Loucy (cell line): ENCODE results near the gene IL6R.

Experiments
- H2AFZ ChIP-seq: fragments of 200-600 bp; sonication (generic); 2 replicates; pipeline ENCODE4 v1.6.0; 2016; ENCODE audit warnings: antibody characterized with exemption, mild to moderate bottlenecking, low read length, moderate library complexity
- H3F3A ChIP-seq: fragments of 200-600 bp; 2 replicates; pipeline ENCODE4 v1.6.0; 2016; ENCODE audit warnings: antibody characterized with exemption, low read depth, mild to moderate bottlenecking
- H3K27me3 ChIP-seq: fragments of 200-600 bp; sonication (generic); 2 replicates; pipeline ENCODE4 v1.6.1; 2014; ENCODE audit warnings: low read length, mild to moderate bottlenecking; ENCODE audit not compliant: insufficient read depth, poor library complexity, severe bottlenecking
- H3K36me3 ChIP-seq: fragments of 200-600 bp; sonication (generic); 2 replicates; pipeline ENCODE4 v1.6.1; 2016; ENCODE audit warnings: low read length; ENCODE audit not compliant: insufficient read depth
- H3K4me1 ChIP-seq: fragments of 200-600 bp; sonication (generic); 2 replicates; pipeline ENCODE4 v1.5.1; 2014; ENCODE audit warnings: low read length, mild to moderate bottlenecking; ENCODE audit not compliant: insufficient read depth, poor library complexity, severe bottlenecking
- H3K4me2 ChIP-seq: fragments of 200-600 bp; sonication (generic); 2 replicates; pipeline ENCODE4 v1.6.0; 2014; ENCODE audit warnings: antibody characterized with exemption, low read length, low read depth, mild to moderate bottlenecking; ENCODE audit not compliant: poor library complexity, severe bottlenecking
- H3K4me3 ChIP-seq: fragments of 200-600 bp; sonication (generic); 2 replicates; pipeline ENCODE4 v1.5.1; 2014; ENCODE audit warnings: low read length, mild to moderate bottlenecking, mixed read lengths; ENCODE audit not compliant: poor library complexity, severe bottlenecking
- H3K79me2 ChIP-seq: fragments of 200-600 bp; sonication (generic); 2 replicates; pipeline ENCODE4 v1.6.1; 2014; ENCODE audit warnings: low read length; ENCODE audit not compliant: insufficient read depth
- H3K9ac ChIP-seq: fragments of 200-600 bp; sonication (generic); 2 replicates; pipeline ENCODE4 v1.6.0; 2014; ENCODE audit warnings: mild to moderate bottlenecking, low read depth, low read length, moderate library complexity; ENCODE audit not compliant: poor library complexity, severe bottlenecking
- H3K9me2 ChIP-seq: fragments of 200-600 bp; sonication (generic); replicated peaks from 2 replicates; pipeline ENCODE4 v1.6.1; 2016; ENCODE audit warnings: low read depth, low read length, mixed read lengths
- H3K9me3 ChIP-seq: fragments of 200-600 bp; sonication (generic); 2 replicates; pipeline ENCODE4 v1.6.1; 2014; ENCODE audit warnings: mild to moderate bottlenecking, antibody characterized with exemption, low read length, low read depth; ENCODE audit not compliant: insufficient read depth
- H4K20me1 ChIP-seq: fragments of 200-600 bp; sonication (generic); 2 replicates; pipeline ENCODE4 v1.6.0; 2014; ENCODE audit warnings: antibody characterized with exemption, low read length, mild to moderate bottlenecking; ENCODE audit not compliant: insufficient read depth, poor library complexity, severe bottlenecking
- EZH2phosphoT487 ChIP-seq: fragments of 200-600 bp; IDR thresholded peaks from 2 replicates; pipeline ENCODE4 v1.6.1; 2018; ENCODE audit warnings: antibody characterized with exemption, mild to moderate bottlenecking, moderate library complexity, borderline replicate concordance
- TF ChIP-seq, protein P1 (sequence below): fragments of 200-600 bp; sonication (generic); conservative IDR thresholded peaks from 2 replicates; pipeline ENCODE4 v1.5.1; 2014; ENCODE audit warnings: mild to moderate bottlenecking, antibody characterized with exemption, low read length

IL6R gene

DNA sequence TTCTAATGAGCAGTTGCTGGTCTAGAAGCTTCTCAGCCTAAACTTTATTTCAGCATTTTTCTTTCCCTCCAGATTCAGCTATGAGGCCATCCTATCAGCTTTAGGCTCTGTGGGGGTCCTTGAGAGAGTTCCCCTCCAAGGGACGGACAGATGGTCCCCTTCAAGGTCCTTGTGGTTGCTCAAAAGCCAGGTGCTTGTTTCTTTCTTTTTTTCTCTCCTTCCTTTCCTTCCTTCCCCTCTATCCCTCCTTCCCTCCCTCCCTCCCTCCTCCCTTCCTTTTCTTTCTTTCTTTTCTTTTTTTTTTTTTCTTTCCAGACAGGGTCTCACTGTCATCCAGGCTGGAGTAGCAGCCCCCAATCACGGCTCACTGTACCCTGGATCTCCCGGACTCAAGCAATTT lies 1.2 kb upstream of the IL6R start:
- TF ChIP-seq, protein P1, sequence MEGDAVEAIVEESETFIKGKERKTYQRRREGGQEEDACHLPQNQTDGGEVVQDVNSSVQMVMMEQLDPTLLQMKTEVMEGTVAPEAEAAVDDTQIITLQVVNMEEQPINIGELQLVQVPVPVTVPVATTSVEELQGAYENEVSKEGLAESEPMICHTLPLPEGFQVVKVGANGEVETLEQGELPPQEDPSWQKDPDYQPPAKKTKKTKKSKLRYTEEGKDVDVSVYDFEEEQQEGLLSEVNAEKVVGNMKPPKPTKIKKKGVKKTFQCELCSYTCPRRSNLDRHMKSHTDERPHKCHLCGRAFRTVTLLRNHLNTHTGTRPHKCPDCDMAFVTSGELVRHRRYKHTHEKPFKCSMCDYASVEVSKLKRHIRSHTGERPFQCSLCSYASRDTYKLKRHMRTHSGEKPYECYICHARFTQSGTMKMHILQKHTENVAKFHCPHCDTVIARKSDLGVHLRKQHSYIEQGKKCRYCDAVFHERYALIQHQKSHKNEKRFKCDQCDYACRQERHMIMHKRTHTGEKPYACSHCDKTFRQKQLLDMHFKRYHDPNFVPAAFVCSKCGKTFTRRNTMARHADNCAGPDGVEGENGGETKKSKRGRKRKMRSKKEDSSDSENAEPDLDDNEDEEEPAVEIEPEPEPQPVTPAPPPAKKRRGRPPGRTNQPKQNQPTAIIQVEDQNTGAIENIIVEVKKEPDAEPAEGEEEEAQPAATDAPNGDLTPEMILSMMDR = no peak
- TF ChIP-seq EZH2phosphoT487 = no peak
- Histone ChIP-seq H3K9me3 (no peaks in the 10 kb centered on the region), H3K4me2 (peak overlapping the region; percentile 81), H3F3A (0 out of 2 replicates have a peak, but pooled peaks cover 6% of the 10 kb centered on the region), H4K20me1 (no peaks in the 10 kb centered on the region), H3K4me1 (peaks cover 37% of the 10 kb centered on the region), H3K9me2 (no peaks in the 10 kb centered on the region), H3K9ac (no peak overlapping the region), H3K36me3 (no peaks in the 10 kb centered on the region), H3K4me3 (peak overlapping the region; percentile 25), H3K27me3 (no peaks in the 10 kb centered on the region), H3K79me2 (no peaks in the 10 kb centered on the region), H2AFZ (peak overlapping the region; percentile 11; the same call in 1 of the 2 replicates)

GRCh38 chr1:154404511-154404931 lies 622 bp upstream of the IL6R start:
- no peaks in the 10 kb centered on the region for H3K27me3 ChIP-seq

DNA sequence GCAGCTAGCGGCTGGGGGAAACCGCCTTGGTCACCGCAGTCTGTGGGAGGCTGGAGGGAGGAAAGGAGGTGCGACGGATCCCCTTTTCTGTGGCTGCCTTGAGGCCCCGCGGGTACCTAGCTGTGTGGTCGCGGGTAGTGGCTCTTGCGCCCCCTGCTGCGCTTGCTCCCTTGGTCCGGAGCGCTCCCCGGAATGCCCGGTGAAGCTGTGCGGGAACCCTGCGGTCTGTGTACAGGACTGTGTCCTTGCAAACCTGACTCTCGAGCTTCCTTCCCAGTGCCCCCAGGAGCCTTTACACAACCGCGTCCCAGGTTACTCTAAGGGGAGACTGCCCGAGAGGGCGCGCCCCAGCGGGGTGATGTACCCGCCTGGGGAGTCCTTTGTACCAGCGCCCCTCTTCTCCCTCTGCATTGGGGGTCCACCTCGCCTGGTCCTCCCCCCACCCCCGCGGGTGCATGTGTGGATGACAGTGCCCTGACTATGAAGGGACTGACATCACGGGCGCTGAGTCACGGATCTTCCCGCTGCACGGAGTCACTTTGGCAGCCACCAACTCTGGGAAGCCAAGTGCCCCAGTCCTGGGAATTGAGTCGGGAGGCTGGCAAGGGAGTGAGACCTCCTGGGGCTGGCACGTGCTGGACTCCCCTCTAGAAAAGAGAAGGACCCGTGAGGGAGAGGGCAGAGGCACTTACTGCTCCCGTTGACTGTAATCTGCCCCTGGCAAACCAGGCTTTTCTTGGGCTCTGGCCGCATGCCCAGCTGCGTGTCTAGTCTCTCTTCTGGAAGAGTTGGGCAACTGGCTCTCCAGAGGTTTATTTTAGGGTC lies 816 bp downstream of the IL6R start:
- TF ChIP-seq, protein P1 = peak; percentile 56
- TF ChIP-seq EZH2phosphoT487 = no peak
- H2AFZ ChIP-seq = peak overlapping the region; percentile 90
- H3K27me3 ChIP-seq = no peaks in the 10 kb centered on the region
- H3K4me3 ChIP-seq = peak overlapping the region; percentile 71
- no peaks in the 10 kb centered on the region for H3K9me2 ChIP-seq
- H3F3A ChIP-seq = 0 out of 2 replicates have a peak, but pooled peaks cover 6% of the 10 kb centered on the region
- H4K20me1 ChIP-seq = no peaks in the 10 kb centered on the region
- no peaks in the 10 kb centered on the region for H3K36me3 ChIP-seq
- H3K79me2 ChIP-seq = no peaks in the 10 kb centered on the region
- H3K9ac ChIP-seq = no peak overlapping the region
- H3K4me2 ChIP-seq = peak overlapping the region; percentile 81
- H3K4me1 ChIP-seq = peaks cover 37% of the 10 kb centered on the region
- H3K9me3 ChIP-seq = no peaks in the 10 kb centered on the region

More at GRCh38 chr1:154404511-154404931, 622 bp upstream of the IL6R start:
- Histone ChIP-seq H3K9me2 (no peaks in the 10 kb centered on the region), H3K4me1 (peaks cover 37% of the 10 kb centered on the region), H3K4me3 (peak overlapping the region; percentile 71), H3K9ac (no peak overlapping the region), H3K79me2 (no peaks in the 10 kb centered on the region), H3F3A (0 out of 2 replicates have a peak, but pooled peaks cover 6% of the 10 kb centered on the region), H3K4me2 (peak overlapping the region; percentile 81), H2AFZ (peak overlapping the region; percentile 18), H4K20me1 (no peaks in the 10 kb centered on the region), H3K36me3 (no peaks in the 10 kb centered on the region), H3K9me3 (no peaks in the 10 kb centered on the region)
- TF ChIP-seq, protein P1 = no peak
- no peak for TF ChIP-seq EZH2phosphoT487
